ENCODE results near the gene AGBL2.

DNA sequence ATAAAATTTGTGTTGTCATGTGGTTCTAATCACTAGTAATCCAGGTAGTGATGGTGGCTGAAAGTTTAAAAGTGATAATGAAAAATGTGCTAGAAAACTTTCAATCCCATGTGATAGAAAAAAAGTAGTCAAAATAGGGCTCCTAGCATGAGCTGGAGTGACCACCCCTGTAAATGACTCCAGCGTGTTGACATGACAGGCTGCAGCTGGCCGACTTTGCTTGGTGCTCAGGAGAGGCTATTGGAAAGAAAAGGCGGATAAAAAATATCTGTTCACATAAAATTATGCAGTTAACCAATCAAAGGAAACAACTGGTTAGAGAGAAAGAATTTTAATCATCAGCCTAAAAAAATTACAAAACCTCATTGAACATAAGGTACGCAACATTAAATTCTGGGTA, 55.9 kb downstream of the AGBL2 start:
- TF ChIP-seq, protein P1, sequence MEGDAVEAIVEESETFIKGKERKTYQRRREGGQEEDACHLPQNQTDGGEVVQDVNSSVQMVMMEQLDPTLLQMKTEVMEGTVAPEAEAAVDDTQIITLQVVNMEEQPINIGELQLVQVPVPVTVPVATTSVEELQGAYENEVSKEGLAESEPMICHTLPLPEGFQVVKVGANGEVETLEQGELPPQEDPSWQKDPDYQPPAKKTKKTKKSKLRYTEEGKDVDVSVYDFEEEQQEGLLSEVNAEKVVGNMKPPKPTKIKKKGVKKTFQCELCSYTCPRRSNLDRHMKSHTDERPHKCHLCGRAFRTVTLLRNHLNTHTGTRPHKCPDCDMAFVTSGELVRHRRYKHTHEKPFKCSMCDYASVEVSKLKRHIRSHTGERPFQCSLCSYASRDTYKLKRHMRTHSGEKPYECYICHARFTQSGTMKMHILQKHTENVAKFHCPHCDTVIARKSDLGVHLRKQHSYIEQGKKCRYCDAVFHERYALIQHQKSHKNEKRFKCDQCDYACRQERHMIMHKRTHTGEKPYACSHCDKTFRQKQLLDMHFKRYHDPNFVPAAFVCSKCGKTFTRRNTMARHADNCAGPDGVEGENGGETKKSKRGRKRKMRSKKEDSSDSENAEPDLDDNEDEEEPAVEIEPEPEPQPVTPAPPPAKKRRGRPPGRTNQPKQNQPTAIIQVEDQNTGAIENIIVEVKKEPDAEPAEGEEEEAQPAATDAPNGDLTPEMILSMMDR (IDR thresholded peaks at IDR 0.05 in 2 of 3, conservative IDR thresholded peaks at IDR 0.05 in 1 of 3; ENCODE audit: borderline replicate concordance in 1 of 3, insufficient read depth in 1 of 3, low read depth in 2 of 3, low read length in 2 of 3): no peak
- TF ChIP-seq, protein P2, sequence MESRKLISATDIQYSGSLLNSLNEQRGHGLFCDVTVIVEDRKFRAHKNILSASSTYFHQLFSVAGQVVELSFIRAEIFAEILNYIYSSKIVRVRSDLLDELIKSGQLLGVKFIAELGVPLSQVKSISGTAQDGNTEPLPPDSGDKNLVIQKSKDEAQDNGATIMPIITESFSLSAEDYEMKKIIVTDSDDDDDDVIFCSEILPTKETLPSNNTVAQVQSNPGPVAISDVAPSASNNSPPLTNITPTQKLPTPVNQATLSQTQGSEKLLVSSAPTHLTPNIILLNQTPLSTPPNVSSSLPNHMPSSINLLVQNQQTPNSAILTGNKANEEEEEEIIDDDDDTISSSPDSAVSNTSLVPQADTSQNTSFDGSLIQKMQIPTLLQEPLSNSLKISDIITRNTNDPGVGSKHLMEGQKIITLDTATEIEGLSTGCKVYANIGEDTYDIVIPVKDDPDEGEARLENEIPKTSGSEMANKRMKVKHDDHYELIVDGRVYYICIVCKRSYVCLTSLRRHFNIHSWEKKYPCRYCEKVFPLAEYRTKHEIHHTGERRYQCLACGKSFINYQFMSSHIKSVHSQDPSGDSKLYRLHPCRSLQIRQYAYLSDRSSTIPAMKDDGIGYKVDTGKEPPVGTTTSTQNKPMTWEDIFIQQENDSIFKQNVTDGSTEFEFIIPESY (IDR thresholded peaks at IDR 0.05; ENCODE audit: extremely low read depth, insufficient replicate concordance, low read length): no peak
- TF ChIP-seq CEBPB (IDR thresholded peaks at IDR 0.05; ENCODE audit: low read depth) (no peak), EGR1 (IDR thresholded peaks at IDR 0.05; ENCODE audit: low read depth) (no peak), POLR2A (IDR thresholded peaks at IDR 0.05; ENCODE audit: borderline replicate concordance, extremely low read depth, insufficient read depth, insufficient read length) (no peak), SRF (IDR thresholded peaks at IDR 0.05; ENCODE audit: low read depth) (no peak), POLR2AphosphoS5 (IDR thresholded peaks at IDR 0.05; ENCODE audit: low read depth, low read length) (no peak), RAD21 (IDR thresholded peaks at IDR 0.05; ENCODE audit: low read depth) (no peak), JUND (IDR thresholded peaks at IDR 0.05) (no peak), EZH2phosphoT487 (IDR thresholded peaks at IDR 0.05; ENCODE audit: borderline replicate concordance) (no peak), EZH2 (IDR thresholded peaks at IDR 0.05) (no peak)
